HG02852 (cell line): ENCODE measurements around the gene ZNF138.
A peak's percentile ranks its signal among the peaks of the same experiment; 100 is the strongest.
"Not testable (repeated sequence)": the region's sequence is repeated elsewhere in the genome, so short reads cannot be mapped to it uniquely, and the experiment has no call there.

ENCODE experiments used
- ATAC-seq: cut with Tn5 transposase; IDR thresholded peaks from one replicate; pipeline ENCODE4 v1.9.1; 2021; ENCODE audit warnings: mild to moderate bottlenecking, moderate library complexity; ENCODE audit not compliant: unreplicated experiment

The ZNF138 gene

GRCh38 chr7:64794171-64794844 lies at the start of gene ZNF138:
Gene ZNF138 (plus strand): TSS chr7:64794428. CDS start chr7:64794569, 141 bp downstream.
- ATAC-seq, result peak; percentile 100

- no peak for ATAC-seq
These were observed 49.5 kb upstream of the ZNF138 start for GRCh38 chr7:64744680-64745079.

GRCh38 chr7:64747802-64748201 lies 46.4 kb upstream of the ZNF138 start:
- no peak for ATAC-seq

GRCh38 chr7:64753032-64753431 lies 41.2 kb upstream of the ZNF138 start:
- no peak for ATAC-seq

GRCh38 chr7:64755865-64756264 lies 38.4 kb upstream of the ZNF138 start:
- no peak for ATAC-seq

- no peak for ATAC-seq
These were observed 36.1 kb upstream of the ZNF138 start for GRCh38 chr7:64758151-64758550.

GRCh38 chr7:64768824-64769223 lies 25.4 kb upstream of the ZNF138 start:
- ATAC-seq, result no peak

GRCh38 chr7:64774204-64774842 lies 19.9 kb upstream of the ZNF138 start:
- no peak for ATAC-seq

GRCh38 chr7:64775289-64775688 lies 18.9 kb upstream of the ZNF138 start:
- no peak for ATAC-seq

GRCh38 chr7:64784842-64785241 lies 9.4 kb upstream of the ZNF138 start:
- ATAC-seq, result not testable (repeated sequence)

GRCh38 chr7:64787295-64787694 lies 6.9 kb upstream of the ZNF138 start:
- no peak for ATAC-seq

- not testable (repeated sequence) for ATAC-seq
These were observed 5.0 kb upstream of the ZNF138 start for GRCh38 chr7:64789241-64789640.

GRCh38 chr7:64793106-64793755 lies 997 bp upstream of the ZNF138 start:
- no peak for ATAC-seq

GRCh38 chr7:64795176-64795575 lies 948 bp downstream of the ZNF138 start:
- no peak for ATAC-seq

GRCh38 chr7:64799169-64799568 lies 4.9 kb downstream of the ZNF138 start:
- ATAC-seq, result not testable (repeated sequence)

- no peak for ATAC-seq
These were observed 8.5 kb downstream of the ZNF138 start for GRCh38 chr7:64802699-64803098.

GRCh38 chr7:64807731-64808365 lies 13.6 kb downstream of the ZNF138 start:
- ATAC-seq, result no peak

- ATAC-seq, result no peak
These were observed 17.5 kb downstream of the ZNF138 start for GRCh38 chr7:64811767-64812166.

- no peak for ATAC-seq
These were observed 36.7 kb downstream of the ZNF138 start for GRCh38 chr7:64830926-64831325.

GRCh38 chr7:64832136-64832535 lies 37.9 kb downstream of the ZNF138 start:
- ATAC-seq, result no peak

- ATAC-seq, result no peak
These were observed 40.8 kb downstream of the ZNF138 start for GRCh38 chr7:64834989-64835388.

GRCh38 chr7:64835856-64836255 lies 41.6 kb downstream of the ZNF138 start:
- not testable (repeated sequence) for ATAC-seq
